HG03103 (cell line): ENCODE results near the gene BAIAP2L2.

ENCODE experiments used
- ATAC-seq: cut with Tn5 transposase; IDR thresholded peaks from one replicate; pipeline ENCODE4 v1.9.1; 2021; ENCODE audit warnings: low read depth; ENCODE audit not compliant: unreplicated experiment

BAIAP2L2 gene

GRCh38 chr22:38070250-38070921, 40.1 kb downstream of the BAIAP2L2 start:
- ATAC-seq = no peak

GRCh38 chr22:38069372-38070249, 40.9 kb downstream of the BAIAP2L2 start:
- ATAC-seq = no peak

- no peak for ATAC-seq
Measured at GRCh38 chr22:38068641-38069371, 41.7 kb downstream of the BAIAP2L2 start.

GRCh38 chr22:38067761-38068360, 42.6 kb downstream of the BAIAP2L2 start:
- ATAC-seq = no peak

- no peak for ATAC-seq
Measured at GRCh38 chr22:38067028-38067415, 43.5 kb downstream of the BAIAP2L2 start.

- no peak for ATAC-seq
Measured at GRCh38 chr22:38066381-38067027, 44.0 kb downstream of the BAIAP2L2 start.

GRCh38 chr22:38065539-38065938, 44.9 kb downstream of the BAIAP2L2 start:
- no peak for ATAC-seq

- ATAC-seq = no peak
Measured at GRCh38 chr22:38062791-38063190, 47.7 kb downstream of the BAIAP2L2 start.

GRCh38 chr22:38056969-38057891, 53.3 kb downstream of the BAIAP2L2 start, which contains the start of gene PICK1:
TSS of gene PICK1 (plus strand) at chr22:38057404. CDS start at chr22:38057810, 406 bp downstream.
- no peak for ATAC-seq

GRCh38 chr22:38051900-38052862, 58.3 kb downstream of the BAIAP2L2 start:
- no peak for ATAC-seq

- ATAC-seq = no peak
Measured at GRCh38 chr22:38051261-38051660, 59.2 kb downstream of the BAIAP2L2 start.

- no peak for ATAC-seq
Measured at GRCh38 chr22:38050720-38051119, 59.8 kb downstream of the BAIAP2L2 start.

- ATAC-seq = no peak
Measured at GRCh38 chr22:38049812-38050619, 60.5 kb downstream of the BAIAP2L2 start.

GRCh38 chr22:38046070-38046748, 64.3 kb downstream of the BAIAP2L2 start:
- no peak for ATAC-seq

GRCh38 chr22:38043151-38044039, 67.1 kb downstream of the BAIAP2L2 start:
- no peak for ATAC-seq

- ATAC-seq = no peak
Measured at GRCh38 chr22:38042488-38042790, 68.0 kb downstream of the BAIAP2L2 start.
